ENCODE results near the gene MSX1.

MSX1 gene

GRCh38 chr4:4871242-4871572, 11.7 kb downstream of the MSX1 start:
- DNase-seq, result no peak

- no peak for DNase-seq
Measured at GRCh38 chr4:4871573-4872313, 12.3 kb downstream of the MSX1 start.

- DNase-seq, result no peak
Measured at GRCh38 chr4:4872314-4872903, 12.9 kb downstream of the MSX1 start.

- DNase-seq, result no peak
Measured at GRCh38 chr4:4873203-4873602, 13.7 kb downstream of the MSX1 start.

- no peak for DNase-seq
Measured at GRCh38 chr4:4874254-4874653, 14.8 kb downstream of the MSX1 start.

- DNase-seq, result no peak
Measured at GRCh38 chr4:4875147-4875546, 15.7 kb downstream of the MSX1 start.

GRCh38 chr4:4875611-4876010, 16.1 kb downstream of the MSX1 start:
- no peak for DNase-seq

GRCh38 chr4:4876945-4877661, 17.6 kb downstream of the MSX1 start:
- DNase-seq, result no peak

- DNase-seq, result no peak
Measured at GRCh38 chr4:4880492-4880891, 21.0 kb downstream of the MSX1 start.

- no peak for DNase-seq
Measured at GRCh38 chr4:4881432-4881831, 22.0 kb downstream of the MSX1 start.

GRCh38 chr4:4884611-4885010, 25.1 kb downstream of the MSX1 start:
- DNase-seq, result no peak

GRCh38 chr4:4887426-4887825, 28.0 kb downstream of the MSX1 start:
- DNase-seq, result no peak

GRCh38 chr4:4888695-4889094, 29.2 kb downstream of the MSX1 start:
- no peak for DNase-seq

- no peak for DNase-seq
Measured at GRCh38 chr4:4889781-4890180, 30.3 kb downstream of the MSX1 start.

- DNase-seq, result no peak
Measured at GRCh38 chr4:4890574-4891255, 31.2 kb downstream of the MSX1 start.

- DNase-seq, result no peak
Measured at GRCh38 chr4:4893721-4894120, 34.3 kb downstream of the MSX1 start.

GRCh38 chr4:4899202-4899925, 39.9 kb downstream of the MSX1 start:
- DNase-seq, result no peak

- no peak for DNase-seq
Measured at GRCh38 chr4:4901877-4902276, 42.4 kb downstream of the MSX1 start.

GRCh38 chr4:4912155-4912554, 52.7 kb downstream of the MSX1 start:
- DNase-seq, result no peak

GRCh38 chr4:4913147-4913561, 53.7 kb downstream of the MSX1 start:
- no peak for DNase-seq
